Psoas muscle (tissue), 8 donors: ENCODE measurements around the gene SLC6A20. TPM values are rescaled to one million over a fixed set of nuclear protein-coding genes. Genes with fewer than 3 reads are reported as not detected.
"Not testable (repeated sequence)": the region's sequence is repeated elsewhere in the genome, so short reads cannot be mapped to it uniquely, and the experiment has no call there.

ENCODE experiments used
- ATAC-seq, 4 donors: fragments of 200-7000 bp; cut with Tn5 transposase; one replicate each; pipeline ENCODE4 v1.9.1; 2020; ENCODE audit warnings: moderate library complexity in 3 of 4, mild to moderate bottlenecking in 2 of 4
- DNase-seq, 2 donors: peaks; one replicate each; pipeline ENCODE4 v3.0.0-alpha.2; 2020
- H3K27ac ChIP-seq: fragments of 200-600 bp; one replicate; pipeline ENCODE4 v1.8.0; 2022
- H3K27me3 ChIP-seq, 3 donors: fragments of 200-600 bp in 1 of 3; one replicate each; pipeline versions ENCODE4 v1.6.1 to v1.8.0; 2013 to 2022; ENCODE audit warnings: low read length in 2 of 3, mild to moderate bottlenecking in 2 of 3, moderate library complexity in 1 of 3; ENCODE audit not compliant: insufficient read depth in 3 of 3
- H3K36me3 ChIP-seq, 2 donors: fragments of 200-600 bp in 1 of 2; one replicate each; pipeline versions ENCODE4 v1.6.1 to v1.8.0; 2013 to 2022; ENCODE audit warnings: low read depth in 1 of 2, mild to moderate bottlenecking in 1 of 2, moderate library complexity in 1 of 2; ENCODE audit not compliant: insufficient read depth in 1 of 2
- H3K4me1 ChIP-seq: fragments of 200-600 bp; one replicate; pipeline ENCODE4 v1.8.0; 2022
- H3K4me3 ChIP-seq: fragments of 200-600 bp; one replicate; pipeline ENCODE4 v1.8.0; 2022; ENCODE audit warnings: mild to moderate bottlenecking
- H3K9me3 ChIP-seq: fragments of 200-600 bp; one replicate; pipeline ENCODE4 v1.8.0; 2022
- CTCF ChIP-seq: fragments of 200-600 bp; IDR thresholded peaks from one replicate; pipeline ENCODE4 v1.8.0; 2022; ENCODE audit warnings: antibody characterized with exemption
- WGBS, 3 donors: extraction: QIAGEN DNeasy Blood & Tissue Kit; methylation state at CpG; one replicate each; pipeline versions ENCODE4 v1.1.6 to v1.1.7; 2013; 5-methylcytosine and 5-hydroxymethylcytosine counted together
- intact Hi-C, 2 donors: fragments of 100-400 bp; cut with DNase I; formaldehyde crosslinking; loops; one replicate each; pipeline versions ENCODE4 v1.11.0 to v1.14.2; 2022
- polyA plus RNA-seq, 3 donors: library from polyadenylated mRNA; stranded (reverse); fragments of 200-250 nt; gene quantifications; one replicate each; pipeline ENCODE4 v1.2.3, GENCODE V29; 2013
- total RNA-seq, 4 donors: library from RNA; stranded (reverse); fragmentation: NEBNext Ultra II Directional in 2 of 4; extraction: Animal tissue kit (Norgen Biotek cat#: 25700) in 2 of 4; gene quantifications; one replicate each; pipeline versions ENCODE4 v1.2.1 to v1.2.4, GENCODE V29; 2021 to 2023
- donor health status: healthy with polysubstance abuse.
- donor health status: DM: no; HTN: no; CAD: no; lungs with moderate emphysema.
- donor health status: Bipolar disorder and iron deficiency.
- donor health status: healthy.
- donor health status: DM: yes; HTN: yes; CAD: no.
- donor health status: DM: no; HTN: no; CAD: no.
- donor health status: DM: no; HTN: no; CAD: no.
- donor health status: DM: yes; HTN: yes; CAD: no.

Gene SLC6A20
- total and polyA plus RNA-seq, 7 donors, result 0.10 to 0.69 (median 0.42) TPM

GRCh38 chr3:45758871-45759270 lies 37.5 kb downstream of the SLC6A20 start:
- ATAC-seq (no peak), DNase-seq (no peak)
- H3K27ac ChIP-seq, result no peak overlapping the region
- 77 to 82% (median 81%) methylated on average over 16 of the region's 16 CpGs for WGBS, 3 donors
- H3K4me3 ChIP-seq, result no peak overlapping the region
- H3K36me3 ChIP-seq, result no peaks in the 10 kb centered on the region
- no peaks in the 10 kb centered on the region for H3K9me3 ChIP-seq
- no peaks in the 10 kb centered on the region for H3K4me1 ChIP-seq
- intact Hi-C loops, result no loop called here
- no peak for TF ChIP-seq CTCF
- no peaks in the 10 kb centered on the region for H3K27me3 ChIP-seq

GRCh38 chr3:45757141-45757540 lies 39.2 kb downstream of the SLC6A20 start:
- H3K9me3 ChIP-seq, H3K27me3 ChIP-seq, ATAC-seq, DNase-seq, H3K36me3 ChIP-seq, H3K27ac ChIP-seq, H3K4me1 ChIP-seq, H3K4me3 ChIP-seq, intact Hi-C loops: not testable (repeated sequence)
- WGBS, 3 donors, result 63 to 82% (median 81%) methylated on average over 4 to 7 of the region's 7 CpGs

- 88 to 90% (median 89%) methylated on average over 6 of the region's 6 CpGs for WGBS, 3 donors
- H3K36me3 ChIP-seq, result no peaks in the 10 kb centered on the region
- H3K9me3 ChIP-seq, result no peaks in the 10 kb centered on the region
- no peak for ATAC-seq
- intact Hi-C loops, result no loop called here
- no peak for DNase-seq
- TF ChIP-seq CTCF, result no peak
- no peak overlapping the region for H3K4me3 ChIP-seq
- no peak overlapping the region for H3K27ac ChIP-seq
- no peaks in the 10 kb centered on the region for H3K4me1 ChIP-seq
- no peaks in the 10 kb centered on the region for H3K27me3 ChIP-seq
These were observed 40.3 kb downstream of the SLC6A20 start for GRCh38 chr3:45756055-45756454.

- intact Hi-C loops, result no loop called here
These were observed 41.9 kb downstream of the SLC6A20 start for GRCh38 chr3:45754461-45754860.

GRCh38 chr3:45753095-45753494 lies 43.2 kb downstream of the SLC6A20 start:
- ATAC-seq, result peak in 1 of 4 donors; percentile 65
- TF ChIP-seq CTCF, result no peak
- 80 to 93% (median 90%) methylated on average over 3 of the region's 3 CpGs for WGBS, 3 donors
- intact Hi-C loops, result no loop called here
- H3K27ac ChIP-seq, result no peak overlapping the region
- no peaks in the 10 kb centered on the region for H3K4me1 ChIP-seq
- H3K9me3 ChIP-seq, result no peaks in the 10 kb centered on the region
- H3K4me3 ChIP-seq, result no peak overlapping the region
- H3K27me3 ChIP-seq, result no peaks in the 10 kb centered on the region
- H3K36me3 ChIP-seq, result no peaks in the 10 kb centered on the region
- no peak for DNase-seq

More at GRCh38 chr3:45754461-45754860, 41.9 kb downstream of the SLC6A20 start:
- DNase-seq (no peak), ATAC-seq (no peak)
- Histone ChIP-seq H3K27me3 (no peaks in the 10 kb centered on the region), H3K27ac (no peak overlapping the region), H3K9me3 (no peaks in the 10 kb centered on the region), H3K4me3 (no peak overlapping the region), H3K36me3 (no peaks in the 10 kb centered on the region), H3K4me1 (no peaks in the 10 kb centered on the region)
- no peak for TF ChIP-seq CTCF
- WGBS, 3 donors, result 88 to 96% (median 89%) methylated on average over 7 of the region's 7 CpGs
